GM23338 (cell line): ENCODE data around the gene HS6ST1.

ENCODE experiments used
- EZH2 ChIP-seq: fragments of 200-600 bp; sonication (generic); IDR thresholded peaks from one replicate; pipeline ENCODE4 v1.8.0; 2017; ENCODE audit warnings: antibody characterized with exemption, mild to moderate bottlenecking, low read depth; ENCODE audit not compliant: unreplicated experiment
- POLR2AphosphoS5 ChIP-seq: IDR thresholded peaks from 2 replicates; pipeline ENCODE4 v1.6.1; 2016; ENCODE audit warnings: antibody characterized with exemption, low read depth
- ZNF114 ChIP-seq: fragments of 250-450 bp; sonication (Bioruptor Pico); IDR thresholded peaks from 2 replicates; pipeline ENCODE4 v1.5.0; 2020; ENCODE audit warnings: mild to moderate bottlenecking, moderate library complexity
- TF ChIP-seq, protein P1 (sequence below), 2 experiments: fragments of 200-600 bp in 1 of 2; sonication (generic) in 1 of 2; conservative IDR thresholded peaks; 2 replicates each; pipeline versions ENCODE4 v1.5.1 to v1.6.1; 2016 to 2017; ENCODE audit warnings: antibody characterized with exemption in 2 of 2, low read depth in 2 of 2, mild to moderate bottlenecking in 2 of 2, moderate library complexity in 1 of 2
- TF ChIP-seq, protein P2 (sequence below): IDR thresholded peaks from one replicate; pipeline ENCODE4 v1.6.1; 2018; ENCODE audit warnings: antibody characterized with exemption; ENCODE audit not compliant: unreplicated experiment
- TF ChIP-seq, protein P3 (sequence below): IDR thresholded peaks from 2 replicates; pipeline ENCODE4 v1.6.1; 2016; ENCODE audit warnings: antibody characterized with exemption

DNA sequence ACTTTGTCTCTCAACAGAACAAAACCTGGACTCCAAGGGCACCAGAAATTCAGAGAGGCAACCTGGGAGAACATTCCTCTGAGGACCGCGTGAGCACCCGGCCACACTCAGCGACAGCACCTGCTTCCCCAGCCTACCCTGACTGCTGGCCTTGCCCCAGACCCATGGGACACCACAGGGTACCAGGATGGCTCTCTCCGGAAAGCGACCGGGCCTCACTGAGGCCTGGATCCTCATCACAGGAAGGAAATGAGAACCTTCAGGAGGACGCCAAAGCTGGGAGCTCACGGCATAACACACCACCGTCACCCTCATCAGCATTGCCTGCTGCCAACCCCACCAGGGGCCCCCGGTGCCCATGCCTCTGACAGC is 38.9 kb downstream of the HS6ST1 start:
- TF ChIP-seq, protein P1, sequence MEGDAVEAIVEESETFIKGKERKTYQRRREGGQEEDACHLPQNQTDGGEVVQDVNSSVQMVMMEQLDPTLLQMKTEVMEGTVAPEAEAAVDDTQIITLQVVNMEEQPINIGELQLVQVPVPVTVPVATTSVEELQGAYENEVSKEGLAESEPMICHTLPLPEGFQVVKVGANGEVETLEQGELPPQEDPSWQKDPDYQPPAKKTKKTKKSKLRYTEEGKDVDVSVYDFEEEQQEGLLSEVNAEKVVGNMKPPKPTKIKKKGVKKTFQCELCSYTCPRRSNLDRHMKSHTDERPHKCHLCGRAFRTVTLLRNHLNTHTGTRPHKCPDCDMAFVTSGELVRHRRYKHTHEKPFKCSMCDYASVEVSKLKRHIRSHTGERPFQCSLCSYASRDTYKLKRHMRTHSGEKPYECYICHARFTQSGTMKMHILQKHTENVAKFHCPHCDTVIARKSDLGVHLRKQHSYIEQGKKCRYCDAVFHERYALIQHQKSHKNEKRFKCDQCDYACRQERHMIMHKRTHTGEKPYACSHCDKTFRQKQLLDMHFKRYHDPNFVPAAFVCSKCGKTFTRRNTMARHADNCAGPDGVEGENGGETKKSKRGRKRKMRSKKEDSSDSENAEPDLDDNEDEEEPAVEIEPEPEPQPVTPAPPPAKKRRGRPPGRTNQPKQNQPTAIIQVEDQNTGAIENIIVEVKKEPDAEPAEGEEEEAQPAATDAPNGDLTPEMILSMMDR (conservative IDR thresholded peaks at IDR 0.05; ENCODE audit: low read depth in 2 of 2) = no peak
- TF ChIP-seq, protein P2, sequence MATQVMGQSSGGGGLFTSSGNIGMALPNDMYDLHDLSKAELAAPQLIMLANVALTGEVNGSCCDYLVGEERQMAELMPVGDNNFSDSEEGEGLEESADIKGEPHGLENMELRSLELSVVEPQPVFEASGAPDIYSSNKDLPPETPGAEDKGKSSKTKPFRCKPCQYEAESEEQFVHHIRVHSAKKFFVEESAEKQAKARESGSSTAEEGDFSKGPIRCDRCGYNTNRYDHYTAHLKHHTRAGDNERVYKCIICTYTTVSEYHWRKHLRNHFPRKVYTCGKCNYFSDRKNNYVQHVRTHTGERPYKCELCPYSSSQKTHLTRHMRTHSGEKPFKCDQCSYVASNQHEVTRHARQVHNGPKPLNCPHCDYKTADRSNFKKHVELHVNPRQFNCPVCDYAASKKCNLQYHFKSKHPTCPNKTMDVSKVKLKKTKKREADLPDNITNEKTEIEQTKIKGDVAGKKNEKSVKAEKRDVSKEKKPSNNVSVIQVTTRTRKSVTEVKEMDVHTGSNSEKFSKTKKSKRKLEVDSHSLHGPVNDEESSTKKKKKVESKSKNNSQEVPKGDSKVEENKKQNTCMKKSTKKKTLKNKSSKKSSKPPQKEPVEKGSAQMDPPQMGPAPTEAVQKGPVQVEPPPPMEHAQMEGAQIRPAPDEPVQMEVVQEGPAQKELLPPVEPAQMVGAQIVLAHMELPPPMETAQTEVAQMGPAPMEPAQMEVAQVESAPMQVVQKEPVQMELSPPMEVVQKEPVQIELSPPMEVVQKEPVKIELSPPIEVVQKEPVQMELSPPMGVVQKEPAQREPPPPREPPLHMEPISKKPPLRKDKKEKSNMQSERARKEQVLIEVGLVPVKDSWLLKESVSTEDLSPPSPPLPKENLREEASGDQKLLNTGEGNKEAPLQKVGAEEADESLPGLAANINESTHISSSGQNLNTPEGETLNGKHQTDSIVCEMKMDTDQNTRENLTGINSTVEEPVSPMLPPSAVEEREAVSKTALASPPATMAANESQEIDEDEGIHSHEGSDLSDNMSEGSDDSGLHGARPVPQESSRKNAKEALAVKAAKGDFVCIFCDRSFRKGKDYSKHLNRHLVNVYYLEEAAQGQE = no peak
- TF ChIP-seq, protein P3, sequence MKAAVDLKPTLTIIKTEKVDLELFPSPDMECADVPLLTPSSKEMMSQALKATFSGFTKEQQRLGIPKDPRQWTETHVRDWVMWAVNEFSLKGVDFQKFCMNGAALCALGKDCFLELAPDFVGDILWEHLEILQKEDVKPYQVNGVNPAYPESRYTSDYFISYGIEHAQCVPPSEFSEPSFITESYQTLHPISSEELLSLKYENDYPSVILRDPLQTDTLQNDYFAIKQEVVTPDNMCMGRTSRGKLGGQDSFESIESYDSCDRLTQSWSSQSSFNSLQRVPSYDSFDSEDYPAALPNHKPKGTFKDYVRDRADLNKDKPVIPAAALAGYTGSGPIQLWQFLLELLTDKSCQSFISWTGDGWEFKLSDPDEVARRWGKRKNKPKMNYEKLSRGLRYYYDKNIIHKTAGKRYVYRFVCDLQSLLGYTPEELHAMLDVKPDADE = no peak
- no peak for TF ChIP-seq EZH2
- TF ChIP-seq ZNF114 (CRISPR knock-in tag) = no peak
- no peak for TF ChIP-seq POLR2AphosphoS5
